Type B pancreatic cell (in vitro differentiated cells): ENCODE measurements around the gene AFAP1. TPM values are rescaled to one million over a fixed set of nuclear protein-coding genes. Genes with fewer than 3 reads are reported as not detected.

Experiments used
- DNase-seq: peaks from one replicate; pipeline ENCODE4 v3.0.0; 2021; ENCODE audit warnings: mixed read lengths; ENCODE audit not compliant: unreplicated experiment; ENCODE audit errors: extremely low spot score
- H3K27ac Mint-ChIP-seq: 2 replicates; pipeline ENCODE4 v1.8.0; 2021; ENCODE audit warnings: mild to moderate bottlenecking, mixed read lengths
- H3K27me3 Mint-ChIP-seq: 2 replicates; pipeline ENCODE4 v1.8.0; 2021; ENCODE audit warnings: mixed read lengths
- H3K36me3 Mint-ChIP-seq: 2 replicates; pipeline ENCODE4 v1.8.0; 2021; ENCODE audit warnings: mixed read lengths
- H3K4me1 Mint-ChIP-seq: one replicate; pipeline ENCODE4 v1.8.0; 2021; ENCODE audit warnings: mixed read lengths; ENCODE audit not compliant: unreplicated experiment
- H3K4me3 Mint-ChIP-seq: 2 replicates; pipeline ENCODE4 v1.8.0; 2021; ENCODE audit warnings: mild to moderate bottlenecking, mixed read lengths
- H3K9me3 Mint-ChIP-seq: 2 replicates; pipeline ENCODE4 v1.8.0; 2021; ENCODE audit warnings: mixed read lengths
- CTCF ChIP-seq: fragments of 200-600 bp; sonication (generic); conservative IDR thresholded peaks from 2 replicates; pipeline ENCODE4 v1.5.0; 2021; ENCODE audit warnings: antibody characterized with exemption, mild to moderate bottlenecking
- total RNA-seq: library from RNA; stranded (reverse); gene quantifications from 2 replicates; pipeline ENCODE4 v1.2.1, GENCODE V29; 2021; ENCODE audit warnings: low replicate concordance

AFAP1 gene
- total RNA-seq, 1 donor from 2014 or later: 36.6 TPM

- Mint-ChIP-seq H3K4me3 (no peak overlapping the region), H3K27ac (no peak overlapping the region), H3K27me3 (peaks cover 6% of the 10 kb centered on the region), H3K9me3 (no peaks in the 10 kb centered on the region), H3K36me3 (no peaks in the 10 kb centered on the region), H3K4me1 (no peaks in the 10 kb centered on the region)
- no peak for TF ChIP-seq CTCF
- DNase-seq: no peak
Measured at GRCh38 chr4:7741946-7742806, 197.5 kb downstream of the AFAP1 start.

- no peaks in the 10 kb centered on the region for H3K36me3 Mint-ChIP-seq
Measured at GRCh38 chr4:7740866-7741525, 198.7 kb downstream of the AFAP1 start.

GRCh38 chr4:7739918-7740865 lies 199.5 kb downstream of the AFAP1 start:
- Mint-ChIP-seq H3K4me1 (no peaks in the 10 kb centered on the region), H3K27ac (no peak overlapping the region), H3K36me3 (no peaks in the 10 kb centered on the region), H3K27me3 (no peaks in the 10 kb centered on the region), H3K9me3 (no peaks in the 10 kb centered on the region), H3K4me3 (no peak overlapping the region)
- no peak for DNase-seq
- TF ChIP-seq CTCF: no peak

More at GRCh38 chr4:7740866-7741525, 198.7 kb downstream of the AFAP1 start:
- no peak for TF ChIP-seq CTCF
- no peaks in the 10 kb centered on the region for H3K9me3 Mint-ChIP-seq
- no peaks in the 10 kb centered on the region for H3K4me1 Mint-ChIP-seq
- H3K4me3 Mint-ChIP-seq: no peak overlapping the region
- H3K27ac Mint-ChIP-seq: no peak overlapping the region
- H3K27me3 Mint-ChIP-seq: no peaks in the 10 kb centered on the region
- no peak for DNase-seq

GRCh38 chr4:7739077-7739917 lies 200.4 kb downstream of the AFAP1 start:
- Mint-ChIP-seq H3K9me3 (no peaks in the 10 kb centered on the region), H3K4me1 (no peaks in the 10 kb centered on the region), H3K4me3 (no peak overlapping the region), H3K27me3 (no peaks in the 10 kb centered on the region), H3K27ac (no peak overlapping the region), H3K36me3 (no peaks in the 10 kb centered on the region)
- no peak for TF ChIP-seq CTCF
- no peak for DNase-seq
